ENCODE data around the gene NKAP. TPM values are rescaled to one million over a fixed set of nuclear protein-coding genes. Genes with fewer than 3 reads are reported as not detected.
A peak's percentile ranks its signal among the peaks of the same experiment; 100 is the strongest.

NKAP gene
- total and polyA plus RNA-seq, 2 of the 13 experiments (the other 11 are each of a cell fraction or from before 2014, with no cell fraction given): 3.6 to 6.1 TPM

DNA sequence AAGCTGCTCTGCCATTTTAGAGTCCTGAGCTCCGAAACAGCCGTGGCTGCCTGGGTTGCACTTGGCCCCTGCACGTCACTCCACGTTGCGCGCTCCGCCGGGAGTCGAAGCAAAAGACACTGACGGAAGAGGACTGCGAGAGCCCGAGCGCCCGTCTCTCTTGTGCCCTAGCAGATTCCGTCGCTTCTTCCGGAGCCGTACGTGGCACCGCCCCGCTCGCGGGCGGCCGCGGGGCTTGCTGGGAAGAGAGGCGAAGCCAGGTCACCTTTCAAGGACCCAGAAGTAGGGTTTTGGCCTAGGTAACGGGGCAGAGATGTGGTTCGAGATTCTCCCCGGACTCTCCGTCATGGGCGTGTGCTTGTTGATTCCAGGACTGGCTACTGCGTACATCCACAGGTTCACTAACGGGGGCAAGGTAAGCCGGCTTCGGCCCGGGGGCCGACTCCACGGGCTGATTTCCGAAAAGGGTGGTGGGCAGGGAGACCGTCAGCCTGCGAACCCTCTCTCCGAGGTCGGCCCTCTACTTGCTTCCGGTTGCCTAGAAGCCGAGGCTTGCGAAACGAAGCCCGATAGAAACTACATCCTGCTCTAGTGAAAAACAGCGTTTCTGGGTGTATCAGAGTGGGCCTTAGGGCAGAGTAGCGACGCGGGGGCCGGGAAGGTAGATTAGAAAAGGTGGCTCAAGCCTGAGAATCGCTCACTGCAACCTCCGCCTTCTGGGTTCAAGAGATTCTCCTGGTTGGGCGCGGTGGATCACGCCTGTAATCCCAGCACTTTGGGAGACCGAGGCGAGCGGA is 71.8 kb downstream of the NKAP start, which contains the start of the genes NDUFA1 and RNF113A (continued):
- TF ChIP-seq, protein P1, sequence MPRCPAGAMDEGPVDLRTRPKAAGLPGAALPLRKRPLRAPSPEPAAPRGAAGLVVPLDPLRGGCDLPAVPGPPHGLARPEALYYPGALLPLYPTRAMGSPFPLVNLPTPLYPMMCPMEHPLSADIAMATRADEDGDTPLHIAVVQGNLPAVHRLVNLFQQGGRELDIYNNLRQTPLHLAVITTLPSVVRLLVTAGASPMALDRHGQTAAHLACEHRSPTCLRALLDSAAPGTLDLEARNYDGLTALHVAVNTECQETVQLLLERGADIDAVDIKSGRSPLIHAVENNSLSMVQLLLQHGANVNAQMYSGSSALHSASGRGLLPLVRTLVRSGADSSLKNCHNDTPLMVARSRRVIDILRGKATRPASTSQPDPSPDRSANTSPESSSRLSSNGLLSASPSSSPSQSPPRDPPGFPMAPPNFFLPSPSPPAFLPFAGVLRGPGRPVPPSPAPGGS (CRISPR knock-in tag; IDR thresholded peaks at IDR 0.05): no peak
- TF ChIP-seq, protein P2, sequence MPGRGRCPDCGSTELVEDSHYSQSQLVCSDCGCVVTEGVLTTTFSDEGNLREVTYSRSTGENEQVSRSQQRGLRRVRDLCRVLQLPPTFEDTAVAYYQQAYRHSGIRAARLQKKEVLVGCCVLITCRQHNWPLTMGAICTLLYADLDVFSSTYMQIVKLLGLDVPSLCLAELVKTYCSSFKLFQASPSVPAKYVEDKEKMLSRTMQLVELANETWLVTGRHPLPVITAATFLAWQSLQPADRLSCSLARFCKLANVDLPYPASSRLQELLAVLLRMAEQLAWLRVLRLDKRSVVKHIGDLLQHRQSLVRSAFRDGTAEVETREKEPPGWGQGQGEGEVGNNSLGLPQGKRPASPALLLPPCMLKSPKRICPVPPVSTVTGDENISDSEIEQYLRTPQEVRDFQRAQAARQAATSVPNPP (CRISPR knock-in tag; IDR thresholded peaks at IDR 0.05): no peak
- TF ChIP-seq ARNT (IDR thresholded peaks at IDR 0.05) (no peak), BCL6 (CRISPR knock-in tag; IDR thresholded peaks at IDR 0.05) (no peak), CHD4 (IDR thresholded peaks at IDR 0.05; ENCODE audit: borderline replicate concordance, low read length) (no peak), ZNF883 (CRISPR knock-in tag; IDR thresholded peaks at IDR 0.05; ENCODE audit: not compliant biosample characterization) (no peak), SP140L (CRISPR knock-in tag; IDR thresholded peaks at IDR 0.05; ENCODE audit: borderline replicate concordance) (no peak), HMG20A (CRISPR knock-in tag; IDR thresholded peaks at IDR 0.05; ENCODE audit: borderline replicate concordance) (no peak), SCMH1 (CRISPR knock-in tag; IDR thresholded peaks at IDR 0.05; ENCODE audit: borderline replicate concordance) (no peak), HNRNPLL (IDR thresholded peaks at IDR 0.05; ENCODE audit: low read depth, low read length, poor library complexity, severe bottlenecking) (peak; percentile 96), ZNF83 (CRISPR knock-in tag; IDR thresholded peaks at IDR 0.05; ENCODE audit: borderline replicate concordance) (no peak), ZNF7 (CRISPR knock-in tag; IDR thresholded peaks at IDR 0.05) (no peak), RAD21 (CRISPR knock-in tag; IDR thresholded peaks at IDR 0.05) (no peak), PHF5A (CRISPR knock-in tag; IDR thresholded peaks at IDR 0.05; ENCODE audit: low read depth, unreplicated experiment) (no peak), RARA (CRISPR knock-in tag; IDR thresholded peaks at IDR 0.05) (no peak)
- TF ChIP-seq, protein P3, sequence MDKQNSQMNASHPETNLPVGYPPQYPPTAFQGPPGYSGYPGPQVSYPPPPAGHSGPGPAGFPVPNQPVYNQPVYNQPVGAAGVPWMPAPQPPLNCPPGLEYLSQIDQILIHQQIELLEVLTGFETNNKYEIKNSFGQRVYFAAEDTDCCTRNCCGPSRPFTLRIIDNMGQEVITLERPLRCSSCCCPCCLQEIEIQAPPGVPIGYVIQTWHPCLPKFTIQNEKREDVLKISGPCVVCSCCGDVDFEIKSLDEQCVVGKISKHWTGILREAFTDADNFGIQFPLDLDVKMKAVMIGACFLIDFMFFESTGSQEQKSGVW (CRISPR knock-in tag; IDR thresholded peaks at IDR 0.05; ENCODE audit: borderline replicate concordance): no peak
- TF ChIP-seq, protein P4, sequence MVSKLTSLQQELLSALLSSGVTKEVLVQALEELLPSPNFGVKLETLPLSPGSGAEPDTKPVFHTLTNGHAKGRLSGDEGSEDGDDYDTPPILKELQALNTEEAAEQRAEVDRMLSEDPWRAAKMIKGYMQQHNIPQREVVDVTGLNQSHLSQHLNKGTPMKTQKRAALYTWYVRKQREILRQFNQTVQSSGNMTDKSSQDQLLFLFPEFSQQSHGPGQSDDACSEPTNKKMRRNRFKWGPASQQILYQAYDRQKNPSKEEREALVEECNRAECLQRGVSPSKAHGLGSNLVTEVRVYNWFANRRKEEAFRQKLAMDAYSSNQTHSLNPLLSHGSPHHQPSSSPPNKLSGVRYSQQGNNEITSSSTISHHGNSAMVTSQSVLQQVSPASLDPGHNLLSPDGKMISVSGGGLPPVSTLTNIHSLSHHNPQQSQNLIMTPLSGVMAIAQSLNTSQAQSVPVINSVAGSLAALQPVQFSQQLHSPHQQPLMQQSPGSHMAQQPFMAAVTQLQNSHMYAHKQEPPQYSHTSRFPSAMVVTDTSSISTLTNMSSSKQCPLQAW (CRISPR knock-in tag; IDR thresholded peaks at IDR 0.05): peak; percentile 60; the same call in 1 of the 2 replicates
- TF ChIP-seq, protein P5, sequence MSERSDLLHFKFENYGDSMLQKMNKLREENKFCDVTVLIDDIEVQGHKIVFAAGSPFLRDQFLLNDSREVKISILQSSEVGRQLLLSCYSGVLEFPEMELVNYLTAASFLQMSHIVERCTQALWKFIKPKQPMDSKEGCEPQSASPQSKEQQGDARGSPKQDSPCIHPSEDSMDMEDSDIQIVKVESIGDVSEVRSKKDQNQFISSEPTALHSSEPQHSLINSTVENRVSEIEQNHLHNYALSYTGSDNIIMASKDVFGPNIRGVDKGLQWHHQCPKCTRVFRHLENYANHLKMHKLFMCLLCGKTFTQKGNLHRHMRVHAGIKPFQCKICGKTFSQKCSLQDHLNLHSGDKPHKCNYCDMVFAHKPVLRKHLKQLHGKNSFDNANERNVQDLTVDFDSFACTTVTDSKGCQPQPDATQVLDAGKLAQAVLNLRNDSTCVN (CRISPR knock-in tag; IDR thresholded peaks at IDR 0.05; ENCODE audit: borderline replicate concordance): no peak; the same call in 1 of the 2 replicates
- TF ChIP-seq, protein P6, sequence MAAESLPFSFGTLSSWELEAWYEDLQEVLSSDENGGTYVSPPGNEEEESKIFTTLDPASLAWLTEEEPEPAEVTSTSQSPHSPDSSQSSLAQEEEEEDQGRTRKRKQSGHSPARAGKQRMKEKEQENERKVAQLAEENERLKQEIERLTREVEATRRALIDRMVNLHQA (CRISPR knock-in tag; IDR thresholded peaks at IDR 0.05): no peak
- TF ChIP-seq, protein P7, sequence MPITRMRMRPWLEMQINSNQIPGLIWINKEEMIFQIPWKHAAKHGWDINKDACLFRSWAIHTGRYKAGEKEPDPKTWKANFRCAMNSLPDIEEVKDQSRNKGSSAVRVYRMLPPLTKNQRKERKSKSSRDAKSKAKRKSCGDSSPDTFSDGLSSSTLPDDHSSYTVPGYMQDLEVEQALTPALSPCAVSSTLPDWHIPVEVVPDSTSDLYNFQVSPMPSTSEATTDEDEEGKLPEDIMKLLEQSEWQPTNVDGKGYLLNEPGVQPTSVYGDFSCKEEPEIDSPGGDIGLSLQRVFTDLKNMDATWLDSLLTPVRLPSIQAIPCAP (CRISPR knock-in tag; IDR thresholded peaks at IDR 0.05; ENCODE audit: low read depth): no peak
- TF ChIP-seq, protein P8, sequence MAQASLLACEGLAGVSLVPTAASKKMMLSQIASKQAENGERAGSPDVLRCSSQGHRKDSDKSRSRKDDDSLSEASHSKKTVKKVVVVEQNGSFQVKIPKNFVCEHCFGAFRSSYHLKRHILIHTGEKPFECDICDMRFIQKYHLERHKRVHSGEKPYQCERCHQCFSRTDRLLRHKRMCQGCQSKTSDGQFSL (CRISPR knock-in tag; IDR thresholded peaks at IDR 0.05): no peak

Data from HepG2 (cell line).